Cardiac muscle cell (in vitro differentiated cells and primary cell): ENCODE results near the gene MYH16. TPM values are rescaled to one million over a fixed set of nuclear protein-coding genes. Genes with fewer than 3 reads are reported as not detected.
"Not testable (repeated sequence)": the region's sequence is repeated elsewhere in the genome, so short reads cannot be mapped to it uniquely, and the experiment has no call there.

Experiments used
- DNase-seq, 2 donors: peaks; one replicate each; pipeline versions ENCODE4 v3.0.0 to v3.0.0-alpha.2; 2010 to 2017; ENCODE audit warnings: low read depth in 1 of 2, low spot score in 1 of 2
- H3K27ac ChIP-seq: fragments of 200-600 bp; sonication (generic); 2 replicates; pipeline ENCODE4 v1.5.1; 2016
- H3K27me3 ChIP-seq: fragments of 200-600 bp; sonication (generic); 2 replicates; pipeline ENCODE4 v1.6.0; 2016; ENCODE audit warnings: control low read depth
- H3K36me3 ChIP-seq: fragments of 200-600 bp; sonication (generic); 2 replicates; pipeline ENCODE4 v1.5.1; 2016; ENCODE audit warnings: control low read depth
- H3K4me1 ChIP-seq: fragments of 200-600 bp; sonication (generic); 2 replicates; pipeline ENCODE4 v1.8.1; 2017; ENCODE audit warnings: low read depth, mild to moderate bottlenecking, mixed run types
- H3K4me3 ChIP-seq: fragments of 200-600 bp; sonication (generic); 2 replicates; pipeline ENCODE4 v1.5.1; 2016; ENCODE audit warnings: mild to moderate bottlenecking
- H3K9me3 ChIP-seq: fragments of 200-600 bp; sonication (generic); 2 replicates; pipeline ENCODE4 v1.5.1; 2017; ENCODE audit warnings: low read depth, mild to moderate bottlenecking, control low read depth
- polyA plus RNA-seq: library from polyadenylated mRNA; unstranded; fragments of >200 nt; fragmentation: Nextera tagmentation; extraction: Ambion mirVana; gene quantifications from 2 replicates; pipeline ENCODE4 v1.2.1, GENCODE V29; 2016
- total RNA-seq: library from RNA; depleted of rRNA; stranded (reverse); fragments of >200 nt; gene quantifications from 2 replicates; pipeline ENCODE4 v1.2.3, GENCODE V29; 2016
- TF ChIP-seq, protein P1 (sequence below): IDR thresholded peaks from 2 replicates; pipeline ENCODE4 v1.5.1; 2012; ENCODE audit warnings: low read depth, mild to moderate bottlenecking, low read length

The MYH16 gene
- total and polyA plus RNA-seq, 2 experiments from 2014 or later, result 0.15 TPM; not detected in 1

DNA sequence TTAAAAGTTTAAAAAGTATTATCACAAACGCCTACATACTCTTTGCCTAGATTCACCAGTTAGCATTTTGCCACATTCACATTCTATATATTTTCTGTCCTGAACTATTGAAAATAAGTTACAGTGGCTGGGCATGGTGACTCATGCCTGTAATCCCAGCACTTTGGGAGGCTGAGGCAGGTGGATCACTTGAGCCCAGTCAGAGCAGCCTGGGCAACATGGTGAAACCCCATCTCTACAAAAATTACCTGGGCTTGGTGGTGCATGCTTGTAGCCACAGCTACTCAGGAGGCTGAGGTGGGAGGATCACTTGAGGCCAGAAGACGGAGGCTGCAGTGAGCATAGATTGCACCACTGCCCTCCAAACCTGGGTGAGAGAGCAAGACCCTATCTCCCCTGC, 58.4 kb downstream of the MYH16 start:
- Histone ChIP-seq H3K27ac (peak overlapping the region; percentile 98), H3K27me3 (no peaks in the 10 kb centered on the region), H3K4me1 (peaks cover 39% of the 10 kb centered on the region), H3K9me3 (no peaks in the 10 kb centered on the region), H3K36me3 (peaks cover 18% of the 10 kb centered on the region), H3K4me3 (no peak overlapping the region)
- DNase-seq, result no peak
- TF ChIP-seq, protein P1, sequence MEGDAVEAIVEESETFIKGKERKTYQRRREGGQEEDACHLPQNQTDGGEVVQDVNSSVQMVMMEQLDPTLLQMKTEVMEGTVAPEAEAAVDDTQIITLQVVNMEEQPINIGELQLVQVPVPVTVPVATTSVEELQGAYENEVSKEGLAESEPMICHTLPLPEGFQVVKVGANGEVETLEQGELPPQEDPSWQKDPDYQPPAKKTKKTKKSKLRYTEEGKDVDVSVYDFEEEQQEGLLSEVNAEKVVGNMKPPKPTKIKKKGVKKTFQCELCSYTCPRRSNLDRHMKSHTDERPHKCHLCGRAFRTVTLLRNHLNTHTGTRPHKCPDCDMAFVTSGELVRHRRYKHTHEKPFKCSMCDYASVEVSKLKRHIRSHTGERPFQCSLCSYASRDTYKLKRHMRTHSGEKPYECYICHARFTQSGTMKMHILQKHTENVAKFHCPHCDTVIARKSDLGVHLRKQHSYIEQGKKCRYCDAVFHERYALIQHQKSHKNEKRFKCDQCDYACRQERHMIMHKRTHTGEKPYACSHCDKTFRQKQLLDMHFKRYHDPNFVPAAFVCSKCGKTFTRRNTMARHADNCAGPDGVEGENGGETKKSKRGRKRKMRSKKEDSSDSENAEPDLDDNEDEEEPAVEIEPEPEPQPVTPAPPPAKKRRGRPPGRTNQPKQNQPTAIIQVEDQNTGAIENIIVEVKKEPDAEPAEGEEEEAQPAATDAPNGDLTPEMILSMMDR, result no peak

DNA sequence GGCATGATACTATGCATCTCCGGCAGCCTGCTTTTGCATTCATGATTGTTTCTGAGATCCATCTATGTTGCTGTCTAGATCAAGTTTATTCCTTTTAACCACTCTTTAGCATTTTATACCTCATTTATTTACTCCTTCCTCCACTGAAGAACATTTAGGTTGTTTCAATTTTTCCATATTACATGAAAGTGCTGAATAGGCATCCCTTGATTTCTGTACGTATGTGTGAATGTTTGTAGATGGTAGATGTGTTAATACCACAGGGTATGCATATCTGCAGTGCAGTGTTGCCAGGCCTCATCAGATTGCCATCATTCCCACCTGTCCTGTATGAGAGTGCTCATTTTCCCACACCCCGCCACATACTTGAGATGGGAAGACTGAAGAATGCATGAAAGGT, 67.0 kb downstream of the MYH16 start:
- Histone ChIP-seq H3K4me1 (no peaks in the 10 kb centered on the region), H3K27ac (no peak overlapping the region), H3K9me3 (no peaks in the 10 kb centered on the region), H3K27me3 (no peaks in the 10 kb centered on the region), H3K4me3 (no peak overlapping the region), H3K36me3 (peaks cover 81% of the 10 kb centered on the region)
- TF ChIP-seq, protein P1, result no peak
- no peak for DNase-seq

DNA sequence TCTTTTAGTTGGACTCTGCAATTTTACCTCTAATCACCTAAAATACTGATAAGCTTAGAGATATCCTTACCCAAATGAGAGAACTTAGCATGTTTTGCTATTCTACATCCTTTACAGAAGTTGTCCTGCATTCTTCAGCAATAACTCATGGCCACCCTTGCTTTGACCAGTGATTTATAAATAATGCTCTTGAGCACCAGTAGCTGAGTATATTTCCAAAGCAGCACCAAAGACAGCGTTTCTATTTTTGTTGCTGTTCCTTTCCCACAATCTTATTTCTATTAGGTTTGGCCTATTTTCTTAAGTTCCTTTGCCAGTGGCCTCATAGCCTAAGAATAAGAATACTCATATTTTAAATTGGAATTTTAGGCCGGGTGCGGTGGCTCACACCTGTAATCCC, 68.0 kb downstream of the MYH16 start:
- peaks cover 77% of the 10 kb centered on the region for H3K36me3 ChIP-seq

DNA sequence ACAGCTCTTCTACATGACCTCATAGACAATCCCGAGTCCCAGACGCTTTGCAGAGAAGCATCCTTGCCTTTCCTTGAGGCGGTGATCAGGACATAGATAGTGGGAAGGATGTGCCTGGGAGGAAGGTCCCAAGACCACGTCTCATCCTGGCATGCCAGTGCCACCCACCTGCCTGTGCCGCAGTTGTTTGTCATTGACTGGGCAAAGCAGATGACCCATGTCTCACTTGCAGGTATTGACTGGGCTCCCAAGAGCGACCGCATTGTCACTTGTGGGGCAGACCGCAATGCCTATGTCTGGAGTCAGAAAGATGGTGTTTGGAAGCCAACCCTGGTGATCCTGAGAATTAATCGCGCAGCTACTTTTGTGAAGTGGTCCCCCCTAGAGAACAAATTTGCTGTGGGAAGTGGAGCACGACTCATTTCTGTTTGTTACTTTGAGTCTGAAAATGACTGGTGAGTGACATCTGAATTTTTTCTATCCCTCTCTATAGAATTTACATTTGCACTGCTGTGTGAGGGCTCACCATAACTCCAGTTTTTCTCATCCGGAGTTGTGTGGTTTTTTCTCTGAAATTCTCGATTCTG, 71.5 kb downstream of the MYH16 start:
- Histone ChIP-seq H3K4me3 (no peak overlapping the region), H3K36me3 (peaks cover 79% of the 10 kb centered on the region), H3K27ac (no peak overlapping the region), H3K4me1 (no peaks in the 10 kb centered on the region), H3K9me3 (no peaks in the 10 kb centered on the region), H3K27me3 (no peaks in the 10 kb centered on the region)
- TF ChIP-seq, protein P1, result no peak
- no peak for DNase-seq

More for the DNA sequence above, 68.0 kb downstream of the MYH16 start:
- TF ChIP-seq, protein P1, result no peak
- no peaks in the 10 kb centered on the region for H3K4me1 ChIP-seq
- no peaks in the 10 kb centered on the region for H3K27me3 ChIP-seq
- H3K4me3 ChIP-seq, result no peak overlapping the region
- no peak overlapping the region for H3K27ac ChIP-seq
- DNase-seq, result no peak
- H3K9me3 ChIP-seq, result no peaks in the 10 kb centered on the region

DNA sequence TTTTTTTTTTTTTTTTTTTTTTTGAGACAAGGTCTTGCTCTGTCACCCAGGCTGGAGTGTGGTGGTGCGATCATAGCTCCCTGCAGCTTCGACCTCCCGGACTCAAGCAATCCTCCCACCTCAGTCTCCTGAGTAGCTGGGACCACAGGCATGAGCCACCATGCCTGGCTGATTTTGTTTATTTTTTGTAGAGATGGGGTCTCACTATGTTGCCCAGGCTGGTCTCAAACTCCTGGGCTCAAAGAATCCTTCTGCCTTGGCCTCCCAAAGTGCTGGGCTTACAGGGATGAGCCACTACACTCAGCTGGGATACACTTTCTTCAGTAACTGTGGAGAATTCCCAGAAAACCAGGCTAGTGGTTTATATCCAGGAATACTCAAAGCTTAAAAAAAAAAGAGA, 78.0 kb downstream of the MYH16 start:
- H3K9me3 ChIP-seq, H3K4me1 ChIP-seq, H3K27ac ChIP-seq, H3K27me3 ChIP-seq, DNase-seq, H3K4me3 ChIP-seq: not testable (repeated sequence)
- H3K36me3 ChIP-seq, result peaks cover 68% of the 10 kb centered on the region

DNA sequence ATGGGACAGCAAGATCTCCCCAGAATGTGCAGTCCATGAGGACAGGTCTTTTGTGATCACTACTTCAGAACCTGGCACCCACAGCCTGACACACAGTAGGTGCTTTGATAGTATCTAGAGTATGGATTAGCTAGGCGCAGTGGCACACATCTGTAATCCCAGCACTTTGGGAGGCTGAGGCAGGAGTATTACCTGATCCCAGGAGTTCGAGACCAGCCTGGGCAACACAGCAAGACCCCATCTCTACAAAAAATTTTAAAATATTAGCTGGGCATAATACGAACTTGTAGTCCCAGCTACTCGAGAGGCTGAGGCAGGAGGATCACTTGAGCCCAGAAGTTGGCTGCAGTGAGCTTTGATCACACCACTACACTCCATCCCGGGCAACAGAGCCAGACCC, 79.6 kb downstream of the MYH16 start:
- Histone ChIP-seq H3K36me3 (peaks cover 64% of the 10 kb centered on the region), H3K4me3 (no peak overlapping the region), H3K9me3 (no peaks in the 10 kb centered on the region), H3K27me3 (no peaks in the 10 kb centered on the region), H3K27ac (no peak overlapping the region), H3K4me1 (no peaks in the 10 kb centered on the region)
- TF ChIP-seq, protein P1, result no peak
- DNase-seq, result no peak
